Activated naive CD8-positive, alpha-beta T cell treated with anti-CD3 and anti-CD28 coated beads, Interleukin-2, amount 50 U/mL, for 24 hours (primary cell): Measurements from ENCODE around the gene POP4.

ENCODE experiments used
- ATAC-seq: fragments of 150-1000 bp; cut with Tn5 transposase; one replicate; pipeline ENCODE4 v1.10.0; 2021
- DNase-seq: peaks from one replicate; pipeline ENCODE4 v3.0.0; 2021
- H3K27ac Mint-ChIP-seq: one replicate; pipeline ENCODE4 v1.8.0; 2021; ENCODE audit warnings: mild to moderate bottlenecking, mixed read lengths
- H3K27me3 Mint-ChIP-seq: one replicate; pipeline ENCODE4 v1.8.0; 2021; ENCODE audit warnings: mixed read lengths
- H3K36me3 Mint-ChIP-seq: one replicate; pipeline ENCODE4 v1.8.0; 2021; ENCODE audit warnings: low read depth, mixed read lengths
- H3K4me1 Mint-ChIP-seq: one replicate; pipeline ENCODE4 v1.8.0; 2021; ENCODE audit warnings: mixed read lengths
- H3K4me3 Mint-ChIP-seq: one replicate; pipeline ENCODE4 v1.8.0; 2021; ENCODE audit warnings: mild to moderate bottlenecking, moderate library complexity, mixed read lengths
- H3K9me3 Mint-ChIP-seq: one replicate; pipeline ENCODE4 v1.8.0; 2021; ENCODE audit warnings: mixed read lengths

The POP4 gene

GRCh38 chr19:29612801-29613595, 6.9 kb downstream of the POP4 start:
- H3K4me3 Mint-ChIP-seq = no peak overlapping the region
- peaks cover 44% of the 10 kb centered on the region for H3K36me3 Mint-ChIP-seq
- DNase-seq (no peak), ATAC-seq (no peak)
- H3K27ac Mint-ChIP-seq = peak overlapping the region; percentile 31
- no peaks in the 10 kb centered on the region for H3K9me3 Mint-ChIP-seq
- H3K4me1 Mint-ChIP-seq = peaks cover 19% of the 10 kb centered on the region
- H3K27me3 Mint-ChIP-seq = no peaks in the 10 kb centered on the region

DNA sequence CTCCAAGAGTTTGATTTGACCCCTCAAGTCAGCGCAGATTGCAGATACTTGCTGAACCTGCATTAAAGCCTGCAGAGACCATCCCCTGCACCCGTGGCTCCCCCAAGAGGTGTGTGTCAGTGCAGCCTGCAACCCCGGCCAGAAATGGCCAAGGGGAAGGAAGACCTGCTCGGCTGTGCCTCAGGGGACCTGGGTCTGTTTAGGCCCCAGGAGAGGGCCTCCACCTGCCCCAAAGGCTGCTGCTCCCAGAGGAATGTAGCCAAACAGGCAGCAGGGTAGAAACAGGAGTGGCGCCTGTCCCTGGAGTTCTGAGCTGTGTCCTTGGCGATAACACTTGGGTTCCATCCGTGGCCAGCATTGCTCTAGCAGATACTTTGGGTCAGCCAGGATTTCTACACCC, 8.0 kb downstream of the POP4 start:
- Mint-ChIP-seq H3K36me3 (peaks cover 37% of the 10 kb centered on the region), H3K4me3 (no peak overlapping the region), H3K27ac (no peak overlapping the region), H3K9me3 (no peaks in the 10 kb centered on the region), H3K27me3 (no peaks in the 10 kb centered on the region), H3K4me1 (peaks cover 19% of the 10 kb centered on the region)
- no peak for ATAC-seq
- no peak for DNase-seq

DNA sequence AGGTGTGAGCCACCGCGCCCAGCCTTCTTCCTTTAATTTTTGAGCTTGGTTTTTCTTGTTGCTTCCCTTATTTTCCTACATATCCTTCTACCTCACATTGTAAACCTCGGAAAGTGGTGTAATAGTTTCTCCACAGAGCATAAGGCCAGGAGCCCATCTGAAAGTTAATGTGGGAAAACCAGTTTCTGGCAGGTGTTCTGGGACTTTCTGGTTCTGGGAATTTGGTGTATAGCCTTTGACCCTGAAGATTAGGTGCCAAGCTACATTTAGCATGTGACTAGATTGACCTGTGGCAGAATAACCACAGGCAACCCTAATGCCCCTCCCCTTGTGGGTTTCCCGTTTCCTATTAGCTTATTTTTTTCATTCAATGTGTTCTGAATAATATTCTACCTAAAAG, 8.7 kb downstream of the POP4 start:
- H3K36me3 Mint-ChIP-seq = peaks cover 31% of the 10 kb centered on the region
- ATAC-seq (no peak), DNase-seq (no peak)
- H3K4me1 Mint-ChIP-seq = peaks cover 19% of the 10 kb centered on the region
- H3K27ac Mint-ChIP-seq = no peak overlapping the region
- H3K4me3 Mint-ChIP-seq = no peak overlapping the region
- H3K9me3 Mint-ChIP-seq = no peaks in the 10 kb centered on the region
- no peaks in the 10 kb centered on the region for H3K27me3 Mint-ChIP-seq

DNA sequence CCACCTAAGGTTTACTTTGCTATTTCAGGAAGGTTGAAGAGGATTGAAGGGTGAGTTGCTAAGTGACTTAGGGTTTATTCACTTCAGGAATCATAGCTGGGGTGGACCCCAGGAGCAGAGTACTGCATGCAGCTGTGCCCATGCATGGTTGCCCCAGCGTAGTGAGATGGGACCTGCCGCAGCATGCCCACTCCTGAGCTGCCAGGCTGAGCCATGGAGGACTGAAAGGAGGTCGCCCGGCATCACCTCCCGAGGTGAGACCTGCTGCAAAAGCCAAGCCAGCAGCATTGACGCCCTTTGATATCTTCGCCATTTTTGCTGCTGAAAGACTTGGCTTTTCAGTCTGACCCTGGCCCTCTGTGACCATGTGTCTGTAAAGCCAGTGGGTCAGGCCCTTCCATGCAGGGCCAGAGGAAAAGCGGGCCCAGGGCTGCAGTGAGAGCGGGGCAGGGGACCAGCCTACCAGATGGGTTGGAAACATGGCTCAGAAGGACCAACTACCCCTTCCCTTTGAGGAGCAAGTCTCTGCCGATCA, 9.9 kb downstream of the POP4 start:
- Mint-ChIP-seq H3K9me3 (no peaks in the 10 kb centered on the region), H3K4me3 (no peak overlapping the region), H3K36me3 (peaks cover 27% of the 10 kb centered on the region), H3K27me3 (no peaks in the 10 kb centered on the region), H3K4me1 (peaks cover 22% of the 10 kb centered on the region), H3K27ac (no peak overlapping the region)
- ATAC-seq = no peak
- DNase-seq = no peak

DNA sequence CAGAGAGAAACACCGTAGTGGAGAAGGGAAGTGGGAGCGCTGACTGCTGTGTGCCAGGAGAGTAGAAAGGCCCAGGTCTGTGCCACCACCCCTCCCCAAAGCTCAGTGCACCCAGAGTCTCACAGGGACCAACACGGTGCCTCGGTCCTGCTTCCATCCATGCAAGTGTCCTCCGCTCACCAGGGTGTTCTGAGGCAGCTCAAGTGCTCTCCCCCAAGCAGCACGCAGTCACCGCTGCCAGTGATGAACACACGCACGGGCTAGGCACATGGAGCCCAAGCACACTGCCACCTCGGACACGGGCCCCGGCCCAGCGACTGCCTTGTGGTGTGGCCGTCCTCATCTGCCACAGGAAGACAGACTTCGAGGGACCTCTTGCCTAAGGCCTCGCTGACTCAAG, 10.5 kb downstream of the POP4 start:
- Mint-ChIP-seq H3K4me1 (peaks cover 23% of the 10 kb centered on the region), H3K9me3 (no peaks in the 10 kb centered on the region), H3K27ac (no peak overlapping the region), H3K27me3 (no peaks in the 10 kb centered on the region), H3K36me3 (peaks cover 24% of the 10 kb centered on the region), H3K4me3 (no peak overlapping the region)
- ATAC-seq = no peak
- no peak for DNase-seq

GRCh38 chr19:29617366-29618266, 11.5 kb downstream of the POP4 start:
- peaks cover 28% of the 10 kb centered on the region for H3K4me1 Mint-ChIP-seq
- no peak overlapping the region for H3K27ac Mint-ChIP-seq
- no peak overlapping the region for H3K4me3 Mint-ChIP-seq
- H3K36me3 Mint-ChIP-seq = peaks cover 16% of the 10 kb centered on the region
- no peak for ATAC-seq
- no peaks in the 10 kb centered on the region for H3K27me3 Mint-ChIP-seq
- H3K9me3 Mint-ChIP-seq = no peaks in the 10 kb centered on the region
- DNase-seq = no peak

DNA sequence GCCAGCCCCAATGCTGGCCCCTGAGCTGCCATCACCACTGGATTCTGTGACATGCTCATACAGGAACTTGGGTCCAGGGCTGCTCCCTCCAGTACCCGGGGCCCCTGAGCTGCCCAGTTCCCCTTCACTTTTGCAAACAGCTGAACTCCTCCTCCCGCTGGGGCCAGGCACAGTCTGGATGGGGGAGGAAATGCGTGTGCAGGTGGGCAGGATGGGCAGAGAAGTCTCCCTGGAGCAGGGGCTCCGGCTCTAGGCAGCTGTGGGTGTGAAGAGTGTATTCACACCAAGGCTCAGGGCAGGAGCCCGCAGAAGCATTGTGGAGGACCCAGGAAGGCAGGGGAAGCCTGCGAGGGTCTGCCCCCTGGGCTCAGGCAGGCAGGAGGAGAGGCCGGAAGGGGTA, 12.4 kb downstream of the POP4 start:
- no peak for ATAC-seq
- Mint-ChIP-seq H3K4me1 (peaks cover 36% of the 10 kb centered on the region), H3K9me3 (no peaks in the 10 kb centered on the region), H3K27ac (no peak overlapping the region), H3K36me3 (peaks cover 11% of the 10 kb centered on the region), H3K4me3 (no peak overlapping the region), H3K27me3 (no peaks in the 10 kb centered on the region)
- no peak for DNase-seq

GRCh38 chr19:29618871-29619270, 12.8 kb downstream of the POP4 start:
- H3K9me3 Mint-ChIP-seq = no peaks in the 10 kb centered on the region
- no peak for ATAC-seq
- peaks cover 41% of the 10 kb centered on the region for H3K4me1 Mint-ChIP-seq
- no peak overlapping the region for H3K4me3 Mint-ChIP-seq
- H3K36me3 Mint-ChIP-seq = peaks cover 11% of the 10 kb centered on the region
- H3K27me3 Mint-ChIP-seq = no peaks in the 10 kb centered on the region
- H3K27ac Mint-ChIP-seq = no peak overlapping the region
- DNase-seq = no peak

- Mint-ChIP-seq H3K36me3 (no peaks in the 10 kb centered on the region), H3K9me3 (no peaks in the 10 kb centered on the region), H3K27ac (peak overlapping the region; percentile 63), H3K27me3 (no peaks in the 10 kb centered on the region), H3K4me1 (peaks cover 54% of the 10 kb centered on the region), H3K4me3 (peak overlapping the region; percentile 48)
- DNase-seq (peak; percentile 79), ATAC-seq (peak; percentile 70)
Observed at GRCh38 chr19:29620931-29621351, 14.9 kb downstream of the POP4 start.

DNA sequence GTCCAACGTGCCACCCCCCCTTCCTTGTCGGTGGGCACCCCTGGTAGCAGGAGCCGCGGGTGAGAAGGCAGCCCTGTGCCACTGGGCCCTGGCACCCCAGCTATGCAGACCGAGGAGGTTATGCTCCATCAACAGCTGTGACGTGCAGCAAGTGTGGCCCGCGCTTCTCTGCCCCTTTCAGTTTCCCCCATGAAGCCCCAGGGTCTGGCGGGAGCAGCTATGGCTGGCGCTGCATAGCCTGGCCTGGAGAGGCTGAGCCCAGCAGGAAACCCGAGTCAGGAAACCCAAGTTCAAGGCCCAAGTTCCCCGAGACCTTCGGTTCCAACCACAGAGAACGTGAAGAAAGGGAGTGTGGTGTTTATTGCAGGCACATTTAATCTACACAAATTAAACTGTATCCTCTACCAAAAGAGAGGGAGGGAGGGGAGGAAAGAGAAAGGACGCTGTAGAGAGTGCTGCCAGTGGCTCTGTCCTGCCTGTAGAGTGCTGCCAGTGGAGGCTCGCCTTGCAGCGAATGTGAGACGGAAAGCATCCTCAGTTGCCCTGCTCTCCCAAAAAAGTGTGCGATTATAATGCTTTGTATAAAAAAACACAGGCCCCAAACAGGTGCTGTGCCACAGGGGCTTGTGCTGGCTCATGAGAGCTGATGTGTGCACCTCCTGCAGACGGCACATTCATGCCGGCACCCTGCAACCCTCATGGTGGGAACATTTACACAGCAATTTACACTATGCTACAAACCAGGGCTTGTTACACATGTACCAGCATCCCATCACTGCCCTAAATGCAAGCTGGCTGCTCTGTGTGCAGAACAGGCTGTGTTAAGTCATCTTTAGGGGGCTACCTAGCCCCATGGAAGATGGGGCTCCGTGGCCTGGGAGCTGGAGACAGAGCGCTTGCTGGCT, 16.3 kb downstream of the POP4 start:
- Mint-ChIP-seq H3K9me3 (no peaks in the 10 kb centered on the region), H3K27me3 (no peaks in the 10 kb centered on the region), H3K36me3 (no peaks in the 10 kb centered on the region), H3K27ac (peak overlapping the region; percentile 47), H3K4me1 (peaks cover 55% of the 10 kb centered on the region), H3K4me3 (peak overlapping the region; percentile 48)
- DNase-seq = peak; percentile 51
- peak; percentile 22 for ATAC-seq

- no peaks in the 10 kb centered on the region for H3K9me3 Mint-ChIP-seq
- H3K4me1 Mint-ChIP-seq = peaks cover 55% of the 10 kb centered on the region
- peak overlapping the region; percentile 82 for H3K4me3 Mint-ChIP-seq
- no peaks in the 10 kb centered on the region for H3K27me3 Mint-ChIP-seq
- DNase-seq (peak; percentile 73), ATAC-seq (peak; percentile 91)
- peak overlapping the region; percentile 86 for H3K27ac Mint-ChIP-seq
- H3K36me3 Mint-ChIP-seq = no peaks in the 10 kb centered on the region
Observed at GRCh38 chr19:29623726-29624488, 17.8 kb downstream of the POP4 start.

DNA sequence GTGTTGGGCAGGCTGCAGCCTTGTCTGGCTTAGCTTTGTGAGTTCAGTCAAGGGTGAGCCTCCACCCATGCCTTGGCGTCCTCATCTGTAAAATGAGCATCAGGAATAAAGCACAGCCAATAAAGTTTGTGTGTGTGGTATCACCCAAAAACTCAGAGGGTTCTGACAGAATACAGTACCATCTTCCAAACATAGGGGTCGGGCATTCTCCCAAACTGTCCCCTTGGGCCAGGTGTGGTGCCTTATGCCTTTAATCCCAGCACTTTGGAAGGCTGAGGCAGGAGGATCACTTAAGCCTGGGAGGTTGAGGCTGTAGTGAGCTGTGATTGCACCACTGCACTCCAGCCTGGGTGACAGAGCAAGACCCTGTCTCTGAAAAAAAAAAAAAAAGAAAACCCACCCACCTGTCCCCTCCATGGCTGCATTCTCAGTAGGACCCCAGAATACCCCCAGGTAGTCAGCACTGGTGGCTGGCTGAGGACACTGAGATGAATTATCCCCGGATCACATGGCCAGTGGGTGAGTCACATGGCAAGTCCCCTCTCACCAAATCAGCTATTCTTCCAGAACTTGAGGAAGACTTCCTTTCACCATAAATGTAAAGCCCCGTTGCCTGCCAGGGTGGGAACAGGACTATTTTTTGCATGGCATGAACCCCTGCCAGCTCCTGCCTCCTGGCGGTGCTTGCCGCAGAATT, 18.6 kb downstream of the POP4 start:
- peak overlapping the region; percentile 86 for H3K27ac Mint-ChIP-seq
- DNase-seq = no peak
- no peaks in the 10 kb centered on the region for H3K9me3 Mint-ChIP-seq
- H3K27me3 Mint-ChIP-seq = no peaks in the 10 kb centered on the region
- ATAC-seq = no peak
- no peaks in the 10 kb centered on the region for H3K36me3 Mint-ChIP-seq
- peaks cover 55% of the 10 kb centered on the region for H3K4me1 Mint-ChIP-seq
- H3K4me3 Mint-ChIP-seq = peak overlapping the region; percentile 82

GRCh38 chr19:29625186-29625651, 19.1 kb downstream of the POP4 start:
- Mint-ChIP-seq H3K4me1 (peaks cover 51% of the 10 kb centered on the region), H3K4me3 (no peak overlapping the region)

More at GRCh38 chr19:29625186-29625651, 19.1 kb downstream of the POP4 start:
- peak overlapping the region; percentile 22 for H3K27ac Mint-ChIP-seq
- H3K27me3 Mint-ChIP-seq = no peaks in the 10 kb centered on the region
- ATAC-seq = no peak
- DNase-seq = no peak
- no peaks in the 10 kb centered on the region for H3K36me3 Mint-ChIP-seq
- no peaks in the 10 kb centered on the region for H3K9me3 Mint-ChIP-seq
